ENCODE measurements around the gene KIAA2012.

DNA sequence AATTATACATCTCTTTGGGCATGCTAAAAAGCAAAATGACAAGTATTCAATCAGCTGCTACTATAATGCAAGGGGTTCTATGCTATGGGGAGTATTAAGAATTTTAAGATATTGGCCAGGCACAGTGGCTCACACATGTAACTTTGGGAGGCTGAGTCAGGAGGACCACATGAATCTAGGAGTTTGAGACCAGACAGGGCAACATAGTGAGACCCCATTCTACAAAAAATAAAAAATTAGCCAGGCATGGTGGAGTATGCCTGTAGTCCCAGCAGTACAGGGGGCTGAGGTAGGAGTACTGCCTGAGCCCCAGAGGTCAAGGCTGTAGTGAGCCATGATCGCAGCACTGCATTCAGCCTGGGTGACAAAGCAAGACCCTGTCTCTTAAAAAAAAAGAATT lies 5.5 kb upstream of the KIAA2012 start:
- no peak for TF ChIP-seq ZNF501 (tag by site-specific recombination; IDR thresholded peaks at IDR 0.05)
- TF ChIP-seq ZNF416 (tag by site-specific recombination; IDR thresholded peaks at IDR 0.05) = no peak
- no peak for TF ChIP-seq ZNF776 (tag by site-specific recombination; IDR thresholded peaks at IDR 0.05; ENCODE audit: borderline replicate concordance)
